CD4-positive, alpha-beta memory T cell (primary cell): ENCODE data around the gene WNT5A. TPM values are rescaled to one million over a fixed set of nuclear protein-coding genes. Genes with fewer than 3 reads are reported as not detected.
A peak's percentile ranks its signal among the peaks of the same experiment; 100 is the strongest.

Source experiments
- CTCF ChIA-PET: fragments of 350-600 bp; sonication (Branson Sonifier 250); formaldehyde crosslinking; loops from one replicate; lab custom pipeline; 2021; ENCODE audit warnings: inconsistent platforms; ENCODE audit not compliant: partially characterized antibody; lab: Charles Lee
- POLR2A ChIA-PET: fragments of 350-600 bp; sonication (Branson Sonifier 250); formaldehyde crosslinking; loops from one replicate; lab custom pipeline; 2021; ENCODE audit not compliant: partially characterized antibody; lab: Charles Lee
- DNase-seq, 5 donors: peaks; one replicate each; pipeline versions ENCODE4 v3.0.0 to v3.0.0-alpha.2; 2020 to 2022; ENCODE audit warnings: mixed read lengths in 1 of 5
- H3K27ac ChIP-seq: one replicate; pipeline ENCODE4 v1.7.0; 2013; ENCODE audit warnings: low read depth, low read length
- H3K27me3 ChIP-seq: 2 replicates; pipeline ENCODE4 v1.7.0; 2013; ENCODE audit warnings: mild to moderate bottlenecking, low read length, moderate library complexity; ENCODE audit not compliant: insufficient read depth
- H3K36me3 ChIP-seq: 2 replicates; pipeline ENCODE4 v1.7.0; 2013; ENCODE audit warnings: mild to moderate bottlenecking, low read length, moderate library complexity; ENCODE audit not compliant: insufficient read depth
- H3K4me1 ChIP-seq: 2 replicates; pipeline ENCODE4 v1.7.0; 2013; ENCODE audit warnings: mild to moderate bottlenecking, low read length, moderate library complexity; ENCODE audit not compliant: insufficient read depth
- H3K4me3 ChIP-seq, 2 donors: one replicate each; pipeline ENCODE4 v1.7.0; 2013; ENCODE audit warnings: low read length in 2 of 2, mild to moderate bottlenecking in 1 of 2
- H3K9me3 ChIP-seq, 2 donors: one replicate each; pipeline ENCODE4 v1.7.0; 2013; ENCODE audit warnings: low read length in 2 of 2, control low read depth in 1 of 2; ENCODE audit not compliant: control insufficient read depth in 1 of 2
- H3K27ac Mint-ChIP-seq, 7 donors: one replicate each; pipeline ENCODE4 v1.8.0; 2020 to 2021; ENCODE audit warnings: mixed read lengths in 7 of 7, mild to moderate bottlenecking in 6 of 7, inconsistent platforms in 3 of 7, moderate library complexity in 3 of 7
- H3K27me3 Mint-ChIP-seq, 2 donors: one replicate each; pipeline ENCODE4 v1.8.0; 2020 to 2021; ENCODE audit warnings: mixed read lengths in 2 of 2
- H3K36me3 Mint-ChIP-seq, 2 donors: one replicate each; pipeline ENCODE4 v1.8.0; 2020 to 2021; ENCODE audit warnings: mixed read lengths in 2 of 2, inconsistent platforms in 1 of 2, mild to moderate bottlenecking in 1 of 2
- H3K4me1 Mint-ChIP-seq, 4 donors: one replicate each; pipeline ENCODE4 v1.8.0; 2020 to 2021; ENCODE audit warnings: mixed read lengths in 4 of 4, mild to moderate bottlenecking in 1 of 4
- H3K4me3 Mint-ChIP-seq, 8 donors: one replicate each; pipeline ENCODE4 v1.8.0; 2020 to 2021; ENCODE audit warnings: mixed read lengths in 8 of 8, mild to moderate bottlenecking in 7 of 8, moderate library complexity in 6 of 8, inconsistent platforms in 3 of 8
- H3K9me3 Mint-ChIP-seq, 8 donors: one replicate each; pipeline ENCODE4 v1.8.0; 2020 to 2021; ENCODE audit warnings: mixed read lengths in 8 of 8, mild to moderate bottlenecking in 5 of 8, inconsistent platforms in 3 of 8, moderate library complexity in 1 of 8
- intact Hi-C: fragments of 100-400 bp; cut with micrococcal nuclease; formaldehyde crosslinking; loops from one replicate; pipeline ENCODE4 v1.15.1; 2023
- polyA plus RNA-seq, 2 donors: library from polyadenylated mRNA; unstranded; fragments of 300-500 nt; fragmentation: Illumina TruSeq; gene quantifications; one replicate each; pipeline ENCODE4 v1.2.3, GENCODE V29; 2021
- total RNA-seq, 2 experiments: library from RNA; stranded (reverse); gene quantifications; one replicate each; pipeline ENCODE4 v1.2.3, GENCODE V29; 2021

Gene WNT5A
- total and polyA plus RNA-seq, 4 experiments from 2014 or later, result 0.06 TPM; not detected in 3

GRCh38 chr3:55484801-55485791, 2.0 kb downstream of the WNT5A start:
- peaks cover 19% of the 10 kb centered on the region for H3K27me3 ChIP-seq
- Mint-ChIP-seq H3K9me3 (peaks cover 0 to 22% (median 2%) of the 10 kb centered on the region in 8 donors), H3K27ac (no peak overlapping the region), H3K27me3 (peaks cover 45 to 57% of the 10 kb centered on the region in 2 donors), H3K4me1 (peaks cover 10 to 39% (median 12%) of the 10 kb centered on the region in 4 donors), H3K4me3 (peak overlapping the region in 2 of 8 donors; percentile 69), H3K36me3 (peaks cover 0 to 5% of the 10 kb centered on the region in 2 donors)
- no peak overlapping the region for H3K4me3 ChIP-seq
- no peaks in the 10 kb centered on the region for H3K9me3 ChIP-seq
- no peaks in the 10 kb centered on the region for H3K36me3 ChIP-seq
- no peaks in the 10 kb centered on the region for H3K4me1 ChIP-seq
- CTCF ChIA-PET, result no interaction called here
- no peak overlapping the region for H3K27ac ChIP-seq
- intact Hi-C loops, result no loop called here
- POLR2A ChIA-PET, result no interaction called here
- DNase-seq, result no peak

DNA sequence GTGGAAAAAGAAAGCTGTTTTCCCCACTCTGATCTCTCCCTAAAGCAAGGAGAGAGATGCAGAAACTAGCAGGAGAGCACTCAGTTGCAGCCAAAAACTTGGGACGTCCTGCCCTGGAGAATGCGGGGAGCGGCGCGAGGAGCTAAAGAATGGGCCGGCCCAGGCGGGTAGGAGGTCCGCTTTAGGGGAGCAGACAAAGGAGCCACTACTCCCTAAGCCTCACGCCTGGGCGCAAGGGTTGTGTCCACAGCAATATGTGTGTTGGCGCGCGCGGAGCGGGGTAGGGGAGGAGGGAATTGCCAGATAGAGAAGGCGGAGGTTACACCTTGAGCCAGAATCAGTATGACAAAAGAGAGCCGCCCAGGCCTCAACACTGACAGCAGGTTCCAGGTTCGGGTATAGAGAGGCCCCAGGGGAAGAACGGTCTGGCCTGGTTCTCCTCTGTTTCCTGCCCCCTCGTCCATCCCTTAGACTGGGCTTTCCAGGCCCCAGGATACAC, 2.9 kb downstream of the WNT5A start:
- H3K27me3 Mint-ChIP-seq, result peaks cover 44 to 57% of the 10 kb centered on the region in 2 donors
- peaks cover 0 to 18% (median 2%) of the 10 kb centered on the region in 8 donors for H3K9me3 Mint-ChIP-seq
- Histone ChIP-seq H3K9me3 (no peaks in the 10 kb centered on the region), H3K4me1 (no peaks in the 10 kb centered on the region), H3K36me3 (no peaks in the 10 kb centered on the region), H3K27me3 (peaks cover 27% of the 10 kb centered on the region), H3K27ac (no peak overlapping the region), H3K4me3 (no peak overlapping the region)
- peaks cover 9 to 37% (median 12%) of the 10 kb centered on the region in 4 donors for H3K4me1 Mint-ChIP-seq
- no peak overlapping the region for H3K27ac Mint-ChIP-seq
- CTCF ChIA-PET, result no interaction called here
- H3K36me3 Mint-ChIP-seq, result peaks cover 0 to 5% of the 10 kb centered on the region in 2 donors
- DNase-seq, result no peak
- POLR2A ChIA-PET, result no interaction called here
- peak overlapping the region in 1 of 8 donors; percentile 69 for H3K4me3 Mint-ChIP-seq
- intact Hi-C loops, result no loop called here

- Mint-ChIP-seq H3K27me3 (peaks cover 44 to 55% of the 10 kb centered on the region in 2 donors), H3K4me1 (peaks cover 9 to 29% (median 12%) of the 10 kb centered on the region in 4 donors), H3K9me3 (peaks cover 0 to 17% (median 2%) of the 10 kb centered on the region in 8 donors), H3K4me3 (no peak overlapping the region), H3K36me3 (peaks cover 0 to 5% of the 10 kb centered on the region in 2 donors), H3K27ac (no peak overlapping the region)
- intact Hi-C loops, result no loop called here
- CTCF ChIA-PET, result no interaction called here
- Histone ChIP-seq H3K36me3 (no peaks in the 10 kb centered on the region), H3K4me3 (no peak overlapping the region), H3K27me3 (peaks cover 27% of the 10 kb centered on the region), H3K9me3 (no peaks in the 10 kb centered on the region), H3K27ac (no peak overlapping the region), H3K4me1 (no peaks in the 10 kb centered on the region)
- POLR2A ChIA-PET, result no interaction called here
- DNase-seq, result no peak
Observed at GRCh38 chr3:55483196-55484095, 3.7 kb downstream of the WNT5A start.

- Mint-ChIP-seq H3K4me1 (peaks cover 8 to 28% (median 11%) of the 10 kb centered on the region in 4 donors), H3K9me3 (peaks cover 0 to 17% (median 2%) of the 10 kb centered on the region in 8 donors), H3K27me3 (peaks cover 44 to 58% of the 10 kb centered on the region in 2 donors), H3K36me3 (peaks cover 0 to 5% of the 10 kb centered on the region in 2 donors), H3K4me3 (peak overlapping the region in 1 of 8 donors; percentile 11), H3K27ac (no peak overlapping the region)
- Histone ChIP-seq H3K9me3 (no peaks in the 10 kb centered on the region), H3K27ac (no peak overlapping the region), H3K4me1 (no peaks in the 10 kb centered on the region), H3K36me3 (no peaks in the 10 kb centered on the region), H3K27me3 (peaks cover 32% of the 10 kb centered on the region), H3K4me3 (no peak overlapping the region)
- no peak for DNase-seq
- intact Hi-C loops, result no loop called here
- ChIA-PET POLR2A (no interaction called here), CTCF (no interaction called here)
Observed at GRCh38 chr3:55482496-55483195, 4.5 kb downstream of the WNT5A start.

DNA sequence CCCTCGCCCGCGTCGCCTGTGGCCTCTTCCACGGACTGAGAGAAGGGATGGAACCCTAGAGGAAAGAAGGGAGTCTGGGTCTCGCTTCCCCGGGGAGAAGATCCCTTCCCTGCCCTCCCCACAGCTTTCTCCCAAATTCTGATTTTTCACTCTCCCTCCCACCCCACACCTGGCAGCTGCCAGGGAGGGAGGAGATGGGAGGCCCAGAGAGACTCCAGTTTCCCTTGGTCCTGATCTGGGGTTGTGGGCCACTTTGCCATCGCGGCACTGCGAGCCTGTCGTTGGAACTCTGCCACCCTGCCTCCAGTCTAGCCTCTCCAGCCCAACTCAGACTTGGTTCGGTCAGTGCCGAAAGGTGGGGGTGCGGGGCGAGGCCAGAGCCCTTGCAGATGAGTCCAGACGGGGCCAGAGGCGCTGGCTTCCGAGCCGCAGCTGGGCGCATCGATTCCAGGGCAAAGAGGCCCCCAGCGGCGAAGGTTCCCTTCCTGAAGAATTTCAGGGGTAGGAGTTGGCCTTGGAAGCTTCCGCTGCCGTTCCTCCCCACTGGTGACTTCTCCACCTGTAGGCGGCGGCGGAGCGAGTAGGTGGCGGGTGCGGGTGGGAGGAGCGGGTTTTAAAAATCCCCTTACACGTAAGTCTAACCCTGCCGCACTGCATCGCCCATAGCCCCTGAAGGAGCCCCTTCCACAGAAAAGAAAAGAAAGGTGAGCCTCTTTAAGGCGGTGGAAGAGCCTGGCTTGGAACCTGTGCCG, 5.2 kb downstream of the WNT5A start:
- no peak for DNase-seq
- no peak overlapping the region for H3K4me3 Mint-ChIP-seq
- ChIA-PET POLR2A (no interaction called here), CTCF (no interaction called here)
- Histone ChIP-seq H3K36me3 (no peaks in the 10 kb centered on the region), H3K9me3 (no peaks in the 10 kb centered on the region), H3K4me3 (no peak overlapping the region), H3K27me3 (peaks cover 27% of the 10 kb centered on the region), H3K27ac (no peak overlapping the region), H3K4me1 (no peaks in the 10 kb centered on the region)
- peaks cover 5 to 23% (median 10%) of the 10 kb centered on the region in 4 donors for H3K4me1 Mint-ChIP-seq
- H3K9me3 Mint-ChIP-seq, result peaks cover 0 to 17% (median 3%) of the 10 kb centered on the region in 8 donors
- H3K36me3 Mint-ChIP-seq, result peaks cover 0 to 5% of the 10 kb centered on the region in 2 donors
- H3K27ac Mint-ChIP-seq, result no peak overlapping the region
- intact Hi-C loops, result no loop called here
- peaks cover 44 to 56% of the 10 kb centered on the region in 2 donors for H3K27me3 Mint-ChIP-seq
